ENCODE results near the gene MRLN.
"Not testable (repeated sequence)": the region's sequence is repeated elsewhere in the genome, so short reads cannot be mapped to it uniquely, and the experiment has no call there.

MRLN gene

DNA sequence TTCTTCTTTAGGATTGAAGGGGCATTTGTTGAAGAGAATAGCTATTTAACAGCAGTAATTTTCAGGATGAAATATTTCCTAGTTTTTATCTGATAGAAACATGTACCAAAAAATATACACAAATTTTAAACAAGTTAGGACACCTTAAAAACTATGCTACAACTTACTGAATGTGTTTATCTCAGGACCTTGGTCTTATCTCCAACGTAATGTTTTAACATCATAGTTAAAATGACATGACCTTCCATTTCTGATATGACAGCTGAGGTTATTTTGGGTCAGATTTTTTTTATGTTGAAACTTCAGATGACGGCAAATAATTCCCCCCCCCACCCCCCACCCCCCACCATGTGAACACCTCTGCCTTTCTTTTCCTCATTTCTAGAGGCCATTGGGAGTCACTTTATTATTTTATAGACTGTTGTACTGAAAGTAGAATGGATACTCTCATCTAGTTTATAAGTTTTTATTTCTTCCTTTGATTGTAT, 8.0 kb downstream of the MRLN start:
- DNase-seq (ENCODE audit: low read depth), result no peak

DNA sequence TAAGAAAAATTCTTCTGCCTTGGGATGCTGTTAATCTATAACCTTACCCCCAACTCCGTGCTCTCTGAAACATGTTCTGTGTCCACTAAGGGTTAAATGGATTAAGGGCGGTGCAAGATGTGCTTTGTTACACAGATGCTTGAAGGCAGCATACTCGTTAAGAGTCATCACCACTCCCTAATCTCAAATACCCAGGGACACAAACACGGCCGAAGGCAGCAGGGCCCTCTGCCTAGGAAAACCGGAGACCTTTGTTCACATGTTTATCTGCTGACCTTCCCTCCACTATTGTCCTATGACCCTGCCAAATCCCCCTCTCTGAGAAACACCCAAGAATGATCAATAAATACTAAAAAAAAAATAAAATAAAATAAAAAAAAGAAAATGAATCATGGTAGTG, 8.5 kb downstream of the MRLN start:
- not testable (repeated sequence) for DNase-seq (ENCODE audit: low read depth)

DNA sequence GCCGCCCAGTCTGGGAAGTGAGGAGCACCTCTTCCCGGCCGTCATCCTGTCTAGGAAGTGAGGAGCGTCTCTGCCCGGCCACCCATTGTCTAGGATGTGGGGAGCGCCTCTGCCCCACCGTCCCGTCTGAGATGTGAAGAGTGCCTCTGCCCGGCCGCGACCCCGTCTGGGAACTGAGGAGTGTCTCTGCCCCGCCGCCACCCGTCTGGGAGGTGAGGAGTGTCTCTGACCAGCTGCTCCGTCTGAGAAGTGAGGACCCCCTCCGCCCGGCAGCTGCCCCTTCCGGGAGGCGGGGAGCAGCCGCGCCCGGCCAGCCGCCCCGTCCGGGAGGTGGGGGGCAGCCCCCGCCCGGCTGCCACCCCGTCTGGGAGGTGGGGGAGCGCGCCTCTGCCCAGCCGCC, 9.1 kb downstream of the MRLN start:
- not testable (repeated sequence) for DNase-seq (ENCODE audit: low read depth)

DNA sequence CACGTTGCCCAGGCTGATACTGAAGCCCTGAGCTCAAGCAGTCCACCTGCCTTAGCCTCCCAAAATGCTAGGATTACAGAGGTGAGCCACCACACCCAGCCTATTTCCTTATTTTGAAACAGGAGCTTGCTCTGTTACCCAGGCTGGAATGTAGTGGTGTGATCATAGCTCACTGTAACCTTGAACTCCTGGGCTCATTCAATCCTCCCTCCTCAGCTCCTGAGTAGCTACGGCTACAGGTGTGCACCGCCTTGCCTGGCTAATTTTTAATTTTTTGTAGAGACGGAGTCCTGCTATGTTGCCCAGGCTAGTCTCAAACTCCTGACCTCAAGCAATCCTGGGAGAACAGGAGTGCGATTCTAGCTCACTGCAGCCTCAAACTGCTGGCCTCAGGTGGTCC, 11.7 kb downstream of the MRLN start:
- no peak for DNase-seq (ENCODE audit: low read depth)

DNA sequence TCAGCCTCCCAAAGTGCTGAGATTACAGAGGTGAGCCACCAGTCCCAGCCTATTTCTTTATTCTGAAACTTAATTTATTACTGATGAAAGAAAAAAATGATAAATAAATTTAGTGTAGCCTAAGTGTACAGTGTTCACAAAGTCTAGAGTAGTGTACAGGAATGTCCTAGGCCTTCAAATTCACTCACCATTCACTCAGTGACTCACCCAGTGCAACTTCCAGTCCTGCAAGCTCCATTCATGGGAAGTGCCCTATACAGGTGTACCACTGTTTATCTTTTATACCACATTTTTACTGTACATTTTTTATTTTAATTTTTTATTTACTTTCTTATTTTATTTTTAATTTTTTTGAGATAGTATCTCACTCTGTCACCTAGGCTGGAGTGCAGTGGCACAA, 12.2 kb downstream of the MRLN start:
- DNase-seq (ENCODE audit: low read depth), result no peak

DNA sequence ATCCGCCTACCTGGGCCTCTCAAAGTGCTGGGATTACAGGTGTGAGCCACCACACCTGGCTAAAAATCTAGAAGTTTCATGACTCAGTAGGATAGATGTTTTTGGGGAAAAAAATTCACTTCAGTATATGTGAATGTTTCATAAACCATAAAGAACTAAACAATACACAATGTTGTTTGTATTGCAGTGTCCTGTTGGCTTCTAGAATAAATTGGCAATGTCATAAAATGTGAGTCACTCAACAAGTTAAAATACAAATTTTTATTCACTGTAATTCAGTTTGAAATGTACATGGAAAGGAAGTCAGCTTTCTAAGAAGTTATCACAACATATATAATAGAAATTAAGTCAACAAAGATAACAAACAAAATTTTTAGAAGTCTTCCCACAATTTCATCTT, 16.5 kb downstream of the MRLN start:
- no peak for DNase-seq (ENCODE audit: low read depth)

DNA sequence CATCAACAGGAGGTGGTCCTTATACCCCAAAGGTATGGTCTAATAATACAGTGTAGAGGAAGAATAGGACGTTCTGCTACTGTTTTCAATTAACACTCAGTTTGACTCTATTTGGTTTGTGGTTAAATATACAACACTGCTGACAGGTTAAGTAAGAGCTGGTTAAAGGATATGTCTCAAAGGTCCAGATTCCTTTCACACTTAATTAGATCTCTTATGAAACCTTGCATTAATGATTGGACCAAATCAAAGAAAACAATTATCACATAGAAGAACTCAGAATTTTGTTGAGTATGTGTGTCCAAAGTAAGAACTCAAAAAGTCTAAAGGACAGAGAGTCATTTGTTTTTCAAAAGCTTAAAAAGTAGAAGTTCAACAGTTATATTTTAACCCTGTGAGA, 18.0 kb downstream of the MRLN start:
- no peak for DNase-seq (ENCODE audit: low read depth)

DNA sequence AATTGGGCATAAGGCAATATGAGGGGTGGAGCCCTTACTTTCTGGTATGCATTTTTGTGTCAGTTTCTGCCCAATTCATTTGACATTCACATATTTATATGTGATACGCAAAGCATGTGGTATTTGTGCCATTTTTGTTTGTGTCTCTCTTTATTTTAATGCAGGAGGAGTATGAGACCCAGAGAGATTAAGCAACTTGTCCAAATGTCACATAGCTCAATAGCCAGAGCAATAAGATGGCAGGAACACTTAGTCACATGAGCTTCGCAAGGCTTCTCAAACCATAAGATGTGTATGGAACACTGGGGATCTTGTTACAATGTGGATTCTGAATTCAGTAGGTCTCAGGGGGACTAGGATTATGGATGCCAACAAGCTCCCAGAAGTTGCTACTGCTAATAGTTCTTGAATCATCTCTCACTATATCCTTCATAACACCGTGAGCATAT, 19.2 kb downstream of the MRLN start:
- DNase-seq (ENCODE audit: low read depth), result no peak

DNA sequence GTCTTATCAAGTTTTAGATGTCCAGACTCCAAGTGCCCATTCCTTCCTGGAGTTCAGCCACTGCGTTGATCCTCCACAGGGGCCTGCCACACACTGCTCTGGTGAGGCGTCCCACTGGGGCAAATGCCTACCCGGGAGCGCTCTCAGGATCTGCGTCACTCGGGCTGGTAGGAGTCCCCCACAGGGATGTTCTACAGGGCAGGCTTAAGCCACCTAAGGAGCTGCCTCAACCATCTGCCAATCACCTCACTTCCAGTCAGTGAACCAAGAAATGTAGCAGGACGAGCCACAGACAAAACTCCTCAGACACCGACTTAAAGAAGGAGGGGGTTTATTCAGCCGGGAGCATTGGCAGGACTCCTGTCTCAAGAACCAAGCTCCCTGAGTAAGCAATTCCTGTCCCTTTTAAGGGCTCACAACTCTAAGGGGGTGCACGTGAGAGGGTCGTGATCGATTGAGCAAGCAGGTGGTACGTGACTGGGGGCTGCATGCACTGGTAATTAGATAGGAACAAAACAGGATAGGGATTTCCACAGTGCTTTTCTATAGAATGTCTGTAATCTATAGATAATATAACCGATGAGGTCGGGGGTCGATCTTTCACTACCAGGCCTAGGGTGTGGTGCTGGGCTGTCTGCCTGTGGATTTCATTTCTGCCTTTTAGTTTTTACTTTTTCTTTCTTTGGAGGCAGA, 19.8 kb downstream of the MRLN start:
- DNase-seq (ENCODE audit: low read depth), result not testable (repeated sequence)

DNA sequence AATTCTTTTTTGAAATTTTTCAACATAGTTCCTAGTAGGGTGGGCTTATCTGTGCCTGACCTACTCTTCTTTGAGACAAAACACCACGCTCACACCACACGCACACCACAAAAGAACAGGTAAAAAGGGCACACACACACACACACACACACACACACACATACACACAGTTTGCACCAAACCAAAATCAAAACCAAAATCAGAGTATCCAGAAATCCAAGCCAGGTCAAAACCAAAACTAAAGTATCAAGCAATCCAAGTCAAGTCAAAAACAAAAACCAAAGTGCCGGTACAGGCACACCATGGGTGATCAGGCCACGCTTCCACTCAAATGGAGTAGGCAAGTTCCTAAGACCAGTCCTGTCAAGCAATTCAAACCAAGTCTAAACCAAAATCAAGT, 20.4 kb downstream of the MRLN start:
- DNase-seq (ENCODE audit: low read depth), result not testable (repeated sequence)

DNA sequence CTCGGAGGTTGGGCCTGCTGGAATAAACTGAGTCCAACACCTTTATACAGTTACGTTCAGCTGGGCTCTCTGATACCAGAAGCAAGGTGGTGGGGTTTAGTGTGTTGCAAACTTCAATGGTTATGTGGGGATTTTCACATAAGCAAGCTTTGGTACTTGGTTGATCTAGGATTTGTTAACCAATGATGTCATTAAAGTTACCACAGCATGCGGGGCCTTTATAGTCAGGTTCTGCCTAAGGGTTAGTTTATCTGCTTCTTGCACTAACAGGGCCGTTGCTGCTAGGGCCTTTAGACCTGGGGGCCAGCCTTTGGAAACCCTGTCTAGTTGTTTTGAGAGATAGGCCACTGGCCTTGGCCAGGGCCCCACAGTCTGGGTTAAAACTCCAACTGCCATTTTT, 24.1 kb downstream of the MRLN start:
- DNase-seq (ENCODE audit: low read depth), result not testable (repeated sequence)

DNA sequence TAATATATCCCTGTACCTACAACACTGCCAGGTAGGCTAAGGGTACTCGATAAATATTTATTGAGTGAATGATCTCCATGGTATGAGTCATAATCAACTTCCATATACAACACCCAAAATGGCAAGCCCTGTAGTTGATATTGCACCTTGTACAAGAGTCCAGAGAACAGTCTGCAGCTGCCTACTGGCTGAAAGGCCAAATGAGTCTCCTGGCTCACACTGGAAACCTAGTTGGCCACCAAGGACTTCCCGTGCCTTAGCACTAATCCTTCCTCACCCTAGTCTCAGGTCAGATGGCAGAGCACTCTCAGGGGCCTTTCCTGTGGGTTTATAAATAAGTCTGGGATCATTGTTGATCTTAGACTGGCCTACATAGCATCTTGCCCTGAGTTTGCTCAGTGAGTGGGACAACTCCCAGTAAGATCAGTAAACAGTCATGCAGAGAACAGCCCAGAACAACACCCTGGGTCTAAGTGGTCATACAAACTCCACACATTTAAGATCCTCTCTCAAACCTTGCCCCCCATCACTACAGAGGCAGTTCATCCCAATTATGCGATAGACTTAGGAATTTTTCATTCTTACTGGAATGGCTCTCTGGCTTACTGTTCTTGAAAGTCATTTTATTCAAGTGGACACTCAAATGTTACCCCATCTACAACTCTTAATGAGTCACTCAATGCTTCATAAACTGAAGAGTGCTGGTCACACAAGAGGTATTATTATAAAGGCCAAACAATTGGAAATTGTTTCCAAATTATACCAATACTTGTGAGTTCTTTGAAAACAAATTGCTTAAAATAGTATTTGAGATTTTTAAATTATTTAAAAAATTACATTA, 28.9 kb downstream of the MRLN start:
- no peak for DNase-seq (ENCODE audit: low read depth)

DNA sequence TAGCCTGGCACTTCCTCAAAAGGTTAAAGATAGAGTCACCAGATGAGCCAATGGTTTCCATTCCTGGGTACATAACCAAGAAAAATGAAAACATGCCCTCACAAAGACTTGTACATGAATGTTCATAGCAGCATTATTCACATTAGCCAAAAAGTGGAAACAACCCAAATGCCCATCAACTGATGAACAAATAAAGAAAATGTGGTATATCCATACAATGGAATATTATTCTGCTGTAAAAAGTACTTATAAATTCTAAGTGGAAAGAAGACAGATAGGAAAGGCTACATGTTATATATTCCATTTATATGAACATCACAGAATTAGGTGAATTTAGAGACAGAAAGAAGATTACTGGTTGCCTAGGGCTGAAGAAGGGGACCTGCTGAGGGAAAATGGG, 32.9 kb downstream of the MRLN start:
- no peak for DNase-seq (ENCODE audit: low read depth)

DNA sequence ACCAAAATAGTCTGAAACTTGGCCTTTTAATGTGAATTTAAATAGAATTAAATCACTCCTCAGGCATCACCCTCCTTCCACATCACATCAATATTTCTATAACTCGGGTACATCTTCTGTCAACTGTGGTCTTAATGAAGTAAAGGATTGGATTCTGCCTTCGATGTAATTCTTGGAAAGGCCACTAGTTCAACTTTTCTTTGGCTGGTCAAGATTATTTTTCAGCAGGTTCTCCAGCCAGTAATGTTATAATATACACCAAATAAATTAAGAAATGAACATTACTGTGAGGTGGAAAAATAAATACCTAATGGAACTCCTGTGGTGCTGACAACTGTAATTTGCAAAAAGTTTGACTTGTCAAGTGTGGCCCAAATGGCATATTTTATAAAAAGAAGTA, 33.9 kb downstream of the MRLN start:
- DNase-seq (ENCODE audit: low read depth), result no peak

DNA sequence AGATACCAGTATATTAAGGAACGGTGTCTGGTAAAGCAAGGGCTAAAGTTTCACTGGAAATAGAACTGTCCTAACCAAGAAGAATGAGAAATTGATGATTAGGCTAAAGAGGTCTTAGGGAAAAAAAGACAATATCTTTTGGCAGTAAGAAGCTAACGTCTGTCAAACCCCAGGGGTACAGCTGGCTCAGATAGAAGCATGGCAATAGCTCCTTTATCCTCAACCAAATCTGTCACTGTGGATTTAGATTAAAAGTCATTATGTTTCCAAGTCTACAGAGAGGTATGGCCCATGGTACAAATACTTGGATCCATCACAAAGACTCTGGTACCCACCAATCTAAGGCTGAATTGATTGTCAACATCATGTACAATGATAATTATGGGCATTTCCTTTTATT, 35.0 kb downstream of the MRLN start:
- no peak for DNase-seq (ENCODE audit: low read depth)

DNA sequence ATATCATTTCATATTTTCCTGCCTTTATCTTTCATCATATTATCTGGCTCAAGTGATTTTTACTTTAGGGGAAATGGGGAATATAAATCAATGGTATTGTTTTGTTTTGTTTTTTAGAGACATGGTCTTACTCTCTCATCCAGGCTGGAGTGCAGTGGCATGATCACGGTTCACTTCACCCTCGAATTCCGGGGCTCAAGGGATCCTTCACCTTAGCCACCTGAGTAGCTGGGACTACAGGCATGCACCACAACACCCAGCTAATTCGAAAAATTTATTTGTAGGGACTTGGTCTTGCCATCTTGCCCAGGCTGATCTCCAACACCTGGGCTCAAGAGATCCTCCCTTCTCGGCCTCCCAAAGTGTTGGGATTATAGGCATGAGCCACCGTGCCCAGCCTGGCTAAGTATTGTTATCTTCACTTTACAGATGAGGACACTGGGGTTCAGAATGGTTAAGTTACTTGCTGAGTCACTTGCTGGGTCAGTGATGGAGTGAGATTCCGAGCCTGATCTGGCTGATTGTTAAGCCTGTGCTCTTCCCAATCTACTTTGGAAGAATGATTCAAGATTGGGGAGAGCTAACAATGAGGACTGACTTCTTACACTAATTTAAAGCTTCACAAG, 39.9 kb downstream of the MRLN start:
- no peak for DNase-seq (ENCODE audit: low read depth)

DNA sequence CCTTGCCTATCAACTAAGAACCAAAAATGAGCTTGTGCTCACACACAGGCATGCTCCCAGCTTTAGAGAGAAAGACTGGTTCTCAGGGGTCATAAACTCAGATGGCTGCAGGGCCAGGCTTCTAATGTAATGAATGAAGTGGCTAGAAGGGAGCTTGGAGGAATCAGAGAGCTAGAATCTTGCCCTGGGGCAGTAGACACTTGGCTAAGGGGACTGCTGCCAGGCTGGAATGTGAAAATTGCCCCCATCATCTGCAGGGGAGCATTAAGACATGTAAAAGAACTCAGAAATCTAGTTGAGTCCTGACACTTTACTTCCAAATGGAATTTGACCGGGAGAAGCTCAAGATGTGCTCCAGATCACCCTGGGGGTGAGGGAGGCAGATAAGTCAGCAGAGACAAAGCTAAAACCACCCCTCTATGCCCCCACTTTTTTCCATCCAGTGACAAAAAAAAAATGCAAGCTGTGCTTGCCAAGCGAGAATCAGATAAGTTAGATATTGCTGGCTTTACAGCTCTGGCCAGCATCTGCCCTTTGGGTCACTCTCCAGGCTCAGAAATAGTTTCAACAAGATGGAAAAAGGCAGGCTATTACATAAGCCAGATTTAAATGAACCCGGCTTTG, 41.3 kb downstream of the MRLN start:
- DNase-seq (ENCODE audit: low read depth), result no peak

DNA sequence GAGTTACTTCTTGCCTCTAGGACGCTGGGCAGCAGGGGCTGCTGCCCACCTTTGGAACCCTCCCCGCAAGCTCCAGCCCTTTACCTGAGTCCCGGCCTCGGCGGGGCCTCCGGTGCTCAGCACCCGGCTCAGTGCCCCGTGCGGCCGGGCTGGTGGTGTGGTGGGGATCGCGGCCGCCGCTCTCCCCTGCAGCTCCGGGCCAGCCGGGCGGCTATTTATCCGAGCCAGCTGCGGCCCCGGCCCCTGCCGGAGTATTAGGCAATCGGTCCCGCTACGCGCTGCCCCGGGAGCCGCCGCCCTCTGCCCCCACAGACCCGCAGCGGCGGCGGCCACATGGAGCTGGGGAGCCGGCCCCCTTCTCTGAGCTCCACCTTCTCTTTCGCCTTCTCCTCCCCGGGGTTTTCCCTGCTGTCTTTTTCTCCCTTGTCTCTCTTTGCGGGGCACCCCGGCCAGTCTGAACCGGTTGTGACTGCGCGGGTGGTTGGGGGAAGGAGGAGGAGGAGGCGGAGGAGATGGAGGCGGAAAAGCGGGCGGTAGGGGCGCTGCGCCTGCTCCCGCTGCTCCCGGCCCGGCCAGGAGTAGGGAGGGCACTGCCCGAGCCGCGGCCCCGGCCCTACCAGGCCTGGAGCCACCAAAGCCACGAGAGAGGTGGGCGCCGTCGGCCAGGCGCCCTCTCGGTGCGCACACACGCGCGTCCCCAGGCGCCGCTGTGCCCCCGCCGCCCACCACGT, 43.7 kb downstream of the MRLN start, which contains the start of gene SLC16A9:
Gene SLC16A9, minus strand, starts transcription at position 456 of the 731 bp plus-strand sequence. CDS start 25,559 bp downstream, outside the sequence.
- no peak for DNase-seq (ENCODE audit: low read depth)

DNA sequence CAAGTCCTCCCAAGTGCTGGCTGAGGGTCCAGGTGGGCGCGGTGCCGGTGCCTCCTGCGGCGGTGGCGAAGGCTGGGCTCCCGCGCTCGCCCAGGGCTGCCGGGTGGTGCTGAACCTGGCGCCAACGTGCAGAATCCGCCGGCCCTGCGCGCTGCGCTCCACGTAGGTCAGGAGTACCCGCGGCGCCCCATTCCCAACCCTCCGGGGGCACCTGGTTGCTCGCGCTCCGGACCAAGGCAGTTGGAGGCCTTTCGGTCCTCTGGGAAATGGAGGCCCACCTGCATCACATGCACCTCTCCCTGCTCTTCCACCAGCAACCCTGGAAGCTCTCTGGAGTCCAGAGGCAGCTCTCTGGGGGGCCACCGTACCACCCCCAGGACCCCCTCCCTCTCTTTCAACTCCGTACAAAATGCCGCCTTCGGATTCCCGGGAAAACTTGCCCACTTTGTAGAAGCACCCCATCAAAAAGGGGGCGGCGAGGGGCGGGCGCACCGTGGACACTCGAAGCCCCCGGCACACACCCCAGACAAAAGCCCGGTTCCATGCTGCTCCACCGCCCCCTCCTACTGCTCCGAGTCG, 44.4 kb downstream of the MRLN start:
- no peak for DNase-seq (ENCODE audit: low read depth)

DNA sequence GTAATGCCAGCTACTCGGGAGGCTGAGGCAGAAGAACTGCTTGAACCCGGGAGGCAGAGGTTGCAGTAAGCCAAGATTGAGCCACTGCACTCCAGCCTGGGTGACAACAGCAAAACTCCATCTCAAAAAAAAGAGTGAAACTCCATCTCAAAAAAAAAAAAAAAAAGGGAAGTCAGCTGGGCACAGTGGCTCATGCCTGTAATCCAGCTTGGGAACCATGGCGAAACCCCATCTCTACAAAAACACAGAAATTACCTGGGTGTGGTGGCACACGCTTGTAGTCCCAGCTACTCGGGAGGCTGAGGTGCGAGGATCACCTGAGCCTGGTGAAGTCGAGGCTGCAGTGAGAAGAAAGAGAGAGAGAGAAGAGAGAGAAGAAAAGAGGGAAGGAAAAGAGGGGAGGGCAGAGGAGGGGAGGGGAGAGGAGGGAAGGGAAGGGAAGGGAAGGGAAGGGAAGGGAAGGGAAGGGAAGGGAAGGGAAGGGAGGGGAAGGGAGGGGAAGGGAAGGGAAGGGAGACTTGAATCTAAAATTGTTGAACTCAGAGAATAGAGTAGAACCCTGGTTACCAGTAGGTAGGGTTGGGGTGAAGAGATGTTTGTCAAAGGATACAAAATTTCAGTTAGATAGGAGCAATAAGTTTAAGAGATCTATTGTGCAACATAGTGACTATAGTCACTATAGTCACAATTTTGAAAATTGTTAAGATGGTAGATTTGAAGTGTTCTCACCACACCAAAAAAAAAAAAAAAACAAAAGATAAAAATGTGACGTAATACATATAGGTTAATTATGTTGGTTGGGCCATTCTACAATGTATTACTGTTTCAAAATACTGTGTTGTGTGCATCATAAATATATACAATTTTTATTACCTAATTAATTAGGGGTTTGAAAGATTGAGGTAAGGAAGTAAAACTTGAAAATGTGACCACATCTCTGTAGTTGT, 46.1 kb downstream of the MRLN start:
- no peak for DNase-seq (ENCODE audit: low read depth)

Measured in T-helper 22 cell (primary cell).